ENCODE data around the gene HOGA1. TPM values are rescaled to one million over a fixed set of nuclear protein-coding genes. Genes with fewer than 3 reads are reported as not detected.

Gene HOGA1
- total RNA-seq (2021; ENCODE audit: unreplicated experiment) (0.08 TPM), Bru-seq, nascent RNA (percentile 8 among the genes with signal in this experiment), BruChase-seq, experiment 1, labeled RNA remaining after a 2-hour chase (percentile 23 among the genes with signal in this experiment), BruChase-seq, experiment 2, labeled RNA remaining after a 6-hour chase (percentile 5 among the genes with signal in this experiment)
- polyA plus RNA-seq (2012; ENCODE audit: insufficient read length) = 0.16 TPM
- long read RNA-seq = 0 reads

DNA sequence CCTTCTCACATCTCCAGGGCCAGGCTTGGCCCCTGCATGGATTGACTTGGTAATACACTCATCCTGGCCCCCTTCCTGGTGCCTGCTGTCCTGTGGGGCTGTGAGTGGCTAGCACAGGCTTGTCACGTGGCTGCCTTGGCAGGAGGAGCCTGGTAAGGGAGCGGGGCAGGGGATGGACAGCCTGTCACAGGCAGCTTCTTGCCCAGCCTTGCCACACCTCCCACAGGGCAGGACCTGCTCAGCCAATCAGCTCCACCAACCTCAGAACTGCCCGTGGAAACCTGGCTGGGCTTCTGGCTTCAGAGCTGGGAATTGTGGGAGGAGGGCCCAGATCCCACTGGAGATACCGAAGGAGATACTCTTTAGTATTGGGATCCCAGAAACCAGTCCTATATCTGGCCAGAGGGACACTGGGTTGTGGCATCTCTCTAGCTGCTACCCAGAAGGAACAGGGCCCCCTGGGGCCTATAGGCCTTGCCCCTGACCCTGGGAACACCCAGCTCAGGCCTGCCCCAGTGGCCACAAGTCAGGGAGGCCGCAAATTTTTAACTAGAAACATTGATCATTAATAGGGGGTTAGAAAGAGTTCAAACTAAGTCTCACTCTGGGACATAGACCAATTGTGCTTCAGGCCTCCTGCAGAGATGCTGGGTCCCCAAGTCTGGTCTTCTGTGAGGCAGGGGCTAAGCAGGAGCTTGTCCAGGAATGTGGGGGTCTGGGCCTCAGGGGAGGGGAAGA, at the start of gene HOGA1:
HOGA1 (plus strand) TSS at position 330 of the 738 bp plus-strand sequence; CDS start at position 645, 315 bp downstream.
- no peak for DNase-seq (ENCODE audit: low read depth, low spot score)
- H3K27ac ChIP-seq (ENCODE audit: low read length) = peak within 1 kb of the TSS; percentile 25; the same call in 1 of the 2 replicates
- peak; percentile 75 for ATAC-seq
- no peaks in the 10 kb centered on the region for H3K9me3 ChIP-seq (ENCODE audit: control insufficient read depth, insufficient read depth, low read depth, low read length)
- H3K36me3 ChIP-seq (ENCODE audit: control insufficient read depth, insufficient read depth, low read length) = no peaks in the 10 kb centered on the region
- ChIA-PET CTCF (interaction anchor here (0.5 to 1.6 kb wide), 2 partner anchors 12 to 14 kb away, joined by 4 to 7 read pairs; partner anchors contain the start of gene ANKRD2), POLR2A (interaction anchor here (0.6 kb wide), 1 partner anchor 7 kb away, joined by 7 read pairs; no protein-coding TSS in a partner anchor)
- no peaks in the 10 kb centered on the region for H3K27me3 ChIP-seq (ENCODE audit: control insufficient read depth, insufficient read depth, low read length)
- in situ Hi-C loops (cut with HindIII; ENCODE audit: low pct_unique_long_range_greater_than_20kb, low sequenced_read_pairs) = no loop called here
- TF ChIP-seq TCF7L2 (IDR thresholded peaks at IDR 0.05; ENCODE audit: low read depth, low read length) = no peak
- TF ChIP-seq, protein P1, sequence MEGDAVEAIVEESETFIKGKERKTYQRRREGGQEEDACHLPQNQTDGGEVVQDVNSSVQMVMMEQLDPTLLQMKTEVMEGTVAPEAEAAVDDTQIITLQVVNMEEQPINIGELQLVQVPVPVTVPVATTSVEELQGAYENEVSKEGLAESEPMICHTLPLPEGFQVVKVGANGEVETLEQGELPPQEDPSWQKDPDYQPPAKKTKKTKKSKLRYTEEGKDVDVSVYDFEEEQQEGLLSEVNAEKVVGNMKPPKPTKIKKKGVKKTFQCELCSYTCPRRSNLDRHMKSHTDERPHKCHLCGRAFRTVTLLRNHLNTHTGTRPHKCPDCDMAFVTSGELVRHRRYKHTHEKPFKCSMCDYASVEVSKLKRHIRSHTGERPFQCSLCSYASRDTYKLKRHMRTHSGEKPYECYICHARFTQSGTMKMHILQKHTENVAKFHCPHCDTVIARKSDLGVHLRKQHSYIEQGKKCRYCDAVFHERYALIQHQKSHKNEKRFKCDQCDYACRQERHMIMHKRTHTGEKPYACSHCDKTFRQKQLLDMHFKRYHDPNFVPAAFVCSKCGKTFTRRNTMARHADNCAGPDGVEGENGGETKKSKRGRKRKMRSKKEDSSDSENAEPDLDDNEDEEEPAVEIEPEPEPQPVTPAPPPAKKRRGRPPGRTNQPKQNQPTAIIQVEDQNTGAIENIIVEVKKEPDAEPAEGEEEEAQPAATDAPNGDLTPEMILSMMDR (IDR thresholded peaks at IDR 0.05) = no peak
- TF ChIP-seq, protein P2, sequence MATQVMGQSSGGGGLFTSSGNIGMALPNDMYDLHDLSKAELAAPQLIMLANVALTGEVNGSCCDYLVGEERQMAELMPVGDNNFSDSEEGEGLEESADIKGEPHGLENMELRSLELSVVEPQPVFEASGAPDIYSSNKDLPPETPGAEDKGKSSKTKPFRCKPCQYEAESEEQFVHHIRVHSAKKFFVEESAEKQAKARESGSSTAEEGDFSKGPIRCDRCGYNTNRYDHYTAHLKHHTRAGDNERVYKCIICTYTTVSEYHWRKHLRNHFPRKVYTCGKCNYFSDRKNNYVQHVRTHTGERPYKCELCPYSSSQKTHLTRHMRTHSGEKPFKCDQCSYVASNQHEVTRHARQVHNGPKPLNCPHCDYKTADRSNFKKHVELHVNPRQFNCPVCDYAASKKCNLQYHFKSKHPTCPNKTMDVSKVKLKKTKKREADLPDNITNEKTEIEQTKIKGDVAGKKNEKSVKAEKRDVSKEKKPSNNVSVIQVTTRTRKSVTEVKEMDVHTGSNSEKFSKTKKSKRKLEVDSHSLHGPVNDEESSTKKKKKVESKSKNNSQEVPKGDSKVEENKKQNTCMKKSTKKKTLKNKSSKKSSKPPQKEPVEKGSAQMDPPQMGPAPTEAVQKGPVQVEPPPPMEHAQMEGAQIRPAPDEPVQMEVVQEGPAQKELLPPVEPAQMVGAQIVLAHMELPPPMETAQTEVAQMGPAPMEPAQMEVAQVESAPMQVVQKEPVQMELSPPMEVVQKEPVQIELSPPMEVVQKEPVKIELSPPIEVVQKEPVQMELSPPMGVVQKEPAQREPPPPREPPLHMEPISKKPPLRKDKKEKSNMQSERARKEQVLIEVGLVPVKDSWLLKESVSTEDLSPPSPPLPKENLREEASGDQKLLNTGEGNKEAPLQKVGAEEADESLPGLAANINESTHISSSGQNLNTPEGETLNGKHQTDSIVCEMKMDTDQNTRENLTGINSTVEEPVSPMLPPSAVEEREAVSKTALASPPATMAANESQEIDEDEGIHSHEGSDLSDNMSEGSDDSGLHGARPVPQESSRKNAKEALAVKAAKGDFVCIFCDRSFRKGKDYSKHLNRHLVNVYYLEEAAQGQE (IDR thresholded peaks at IDR 0.05; ENCODE audit: insufficient read depth in 1 of 2, low read depth in 2 of 2, low read length in 1 of 2) = no peak
- no peak for TF ChIP-seq SIN3A (IDR thresholded peaks at IDR 0.05; ENCODE audit: borderline replicate concordance, insufficient read depth, low read depth, low read length)
- no peak for TF ChIP-seq POLR2AphosphoS5 (IDR thresholded peaks at IDR 0.05; ENCODE audit: low read depth, low read length)
- peaks cover 13% of the 10 kb centered on the region for H3K4me1 ChIP-seq (ENCODE audit: control insufficient read depth, insufficient read depth, low read length)
- no peak within 1 kb of the TSS for H3K4me3 ChIP-seq (ENCODE audit: low read depth in 2 of 2, low read length in 2 of 2)
- intact Hi-C loops (cut with micrococcal nuclease; ENCODE audit: unreplicated experiment) = no loop called here
- BruUV-seq (replicated peaks) = no TSS peak

DNA sequence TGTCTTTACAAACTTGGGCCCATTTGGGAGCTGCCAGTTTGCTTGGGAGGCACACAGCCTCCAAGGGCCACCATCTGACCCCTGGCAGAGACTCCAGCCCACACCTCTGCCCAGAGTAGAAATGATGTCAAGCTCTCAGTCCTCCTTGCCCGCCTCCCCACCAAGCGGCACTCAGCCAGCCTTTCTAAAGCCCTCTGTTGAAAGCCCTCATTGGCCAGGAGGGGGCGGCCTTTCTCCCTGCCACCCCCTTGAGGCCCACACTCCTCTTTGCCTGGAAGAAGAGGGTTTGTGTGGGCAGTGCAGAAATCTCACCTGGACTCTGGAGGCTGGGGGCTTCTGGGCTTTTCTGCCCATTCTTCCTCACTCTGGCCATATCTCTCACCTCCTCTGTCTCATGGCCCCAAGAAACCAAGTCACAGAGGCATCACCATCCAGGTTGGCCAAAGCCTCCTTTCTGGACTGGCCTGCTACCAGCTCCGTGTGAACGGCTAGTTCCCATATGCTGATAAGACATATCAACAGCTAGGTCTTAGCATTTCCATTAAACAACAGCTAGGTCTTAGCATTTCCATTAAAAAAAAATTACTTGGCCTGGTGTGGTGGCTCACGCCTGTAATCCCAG, 49.3 kb upstream of the HOGA1 start:
- intact Hi-C loops (cut with micrococcal nuclease; ENCODE audit: unreplicated experiment) = no loop called here
- CTCF ChIA-PET = interaction anchor here (0.6 to 2.5 kb wide), 6 partner anchors 18 to 92 kb away, joined by 3 to 13 read pairs (median 5); no protein-coding TSS in a partner anchor

More for the DNA sequence above, 49.3 kb upstream of the HOGA1 start:
- no peak overlapping the region for H3K4me3 ChIP-seq (ENCODE audit: low read depth in 2 of 2, low read length in 2 of 2)
- peaks cover 40% of the 10 kb centered on the region for H3K4me1 ChIP-seq (ENCODE audit: control insufficient read depth, insufficient read depth, low read length)
- in situ Hi-C loops (cut with HindIII; ENCODE audit: low pct_unique_long_range_greater_than_20kb, low sequenced_read_pairs) = no loop called here
- no peak overlapping the region for H3K27ac ChIP-seq (ENCODE audit: low read length)
- peak; percentile 59 for ATAC-seq
- no peaks in the 10 kb centered on the region for H3K27me3 ChIP-seq (ENCODE audit: control insufficient read depth, insufficient read depth, low read length)
- no peaks in the 10 kb centered on the region for H3K9me3 ChIP-seq (ENCODE audit: control insufficient read depth, insufficient read depth, low read depth, low read length)
- POLR2A ChIA-PET = interaction anchor here (0.6 kb wide), 1 partner anchor 40 kb away, joined by 3 read pairs; no protein-coding TSS in a partner anchor
- no TSS peak for BruUV-seq (replicated peaks)
- peak; percentile 10 for DNase-seq (ENCODE audit: low read depth, low spot score)
- no peak for TF ChIP-seq TCF7L2 (IDR thresholded peaks at IDR 0.05; ENCODE audit: low read depth, low read length)
- TF ChIP-seq SIN3A (IDR thresholded peaks at IDR 0.05; ENCODE audit: borderline replicate concordance, insufficient read depth, low read depth, low read length) = no peak
- no peak for TF ChIP-seq POLR2AphosphoS5 (IDR thresholded peaks at IDR 0.05; ENCODE audit: low read depth, low read length)
- TF ChIP-seq, protein P1 (IDR thresholded peaks at IDR 0.05) = peak; percentile 89
- TF ChIP-seq, protein P2 (IDR thresholded peaks at IDR 0.05; ENCODE audit: insufficient read depth in 1 of 2, low read depth in 2 of 2, low read length in 1 of 2) = no peak
- no peaks in the 10 kb centered on the region for H3K36me3 ChIP-seq (ENCODE audit: control insufficient read depth, insufficient read depth, low read length)

Data from Panc1 (cell line).